ENCODE results near the gene CT45A8. TPM values are rescaled to one million over a fixed set of nuclear protein-coding genes. Genes with fewer than 3 reads are reported as not detected.
"Not testable (repeated sequence)": the region's sequence is repeated elsewhere in the genome, so short reads cannot be mapped to it uniquely, and the experiment has no call there.

The CT45A8 gene
- total RNA-seq, 1 donor from 2014 or later: not detected

GRCh38 chrX:135802687-135803086 lies 51.7 kb downstream of the CT45A8 start, which contains the start of gene CT45A6:
Gene CT45A6 (minus strand): TSS chrX:135802787. CDS start chrX:135798993, 3,794 bp downstream.
- not testable (repeated sequence) for H3K4me3 Mint-ChIP-seq; DNase-seq (ENCODE audit: extremely low spot score, unreplicated experiment); H3K27ac Mint-ChIP-seq; H3K4me1 Mint-ChIP-seq (ENCODE audit: unreplicated experiment); H3K36me3 Mint-ChIP-seq; H3K9me3 Mint-ChIP-seq; H3K27me3 Mint-ChIP-seq

Other genes with a start within 250 kb of the CT45A8 start
- gene CT45A1, start 140.9 kb downstream of the CT45A8 start, total RNA-seq (ENCODE audit: low replicate concordance): not detected in 2 replicates
- gene CT45A3, start 86.3 kb downstream of the CT45A8 start, total RNA-seq (ENCODE audit: low replicate concordance): not detected in 2 replicates
- not detected in 2 replicates for gene CT45A5, start 69.0 kb downstream of the CT45A8 start, total RNA-seq (ENCODE audit: low replicate concordance)
- gene CT45A6, start 51.8 kb downstream of the CT45A8 start, total RNA-seq (ENCODE audit: low replicate concordance): not detected in 2 replicates
- gene CT45A2, start 34.5 kb downstream of the CT45A8 start, total RNA-seq (ENCODE audit: low replicate concordance): not detected in 2 replicates
- not detected in 2 replicates for gene CT45A7, start 17.3 kb downstream of the CT45A8 start, total RNA-seq (ENCODE audit: low replicate concordance)
- not detected in 2 replicates for gene CT45A9, start 17.3 kb upstream of the CT45A8 start, total RNA-seq (ENCODE audit: low replicate concordance)
- not detected in 2 replicates for gene CT45A10, start 38.9 kb upstream of the CT45A8 start, total RNA-seq (ENCODE audit: low replicate concordance)
- not detected in 2 replicates for gene SAGE1, start 39.2 kb upstream of the CT45A8 start, total RNA-seq (ENCODE audit: low replicate concordance)
- 18.3 and 19.3 TPM in 2 replicates for gene MMGT1, start 119.5 kb upstream of the CT45A8 start, total RNA-seq (ENCODE audit: low replicate concordance)
- gene SLC9A6, start 130.9 kb upstream of the CT45A8 start, total RNA-seq (ENCODE audit: low replicate concordance): 10.7 and 15.8 TPM in 2 replicates

Measured in type B pancreatic cell (in vitro differentiated cells).